CD4-positive, alpha-beta T cell treated with Interleukin-4 for 1 hour (primary cell): Measurements from ENCODE around the gene DXO.
"Not testable (repeated sequence)": the region's sequence is repeated elsewhere in the genome, so short reads cannot be mapped to it uniquely, and the experiment has no call there.

Experiments used
- DNase-seq, 2 donors: peaks; one replicate each; pipeline ENCODE4 v3.0.0-alpha.2; 2020 to 2022

The DXO gene

GRCh38 chr6:31954511-31954910 is 17.4 kb downstream of the DXO start:
- DNase-seq = no peak

GRCh38 chr6:31952890-31953289 is 19.0 kb downstream of the DXO start:
- no peak for DNase-seq

DNA sequence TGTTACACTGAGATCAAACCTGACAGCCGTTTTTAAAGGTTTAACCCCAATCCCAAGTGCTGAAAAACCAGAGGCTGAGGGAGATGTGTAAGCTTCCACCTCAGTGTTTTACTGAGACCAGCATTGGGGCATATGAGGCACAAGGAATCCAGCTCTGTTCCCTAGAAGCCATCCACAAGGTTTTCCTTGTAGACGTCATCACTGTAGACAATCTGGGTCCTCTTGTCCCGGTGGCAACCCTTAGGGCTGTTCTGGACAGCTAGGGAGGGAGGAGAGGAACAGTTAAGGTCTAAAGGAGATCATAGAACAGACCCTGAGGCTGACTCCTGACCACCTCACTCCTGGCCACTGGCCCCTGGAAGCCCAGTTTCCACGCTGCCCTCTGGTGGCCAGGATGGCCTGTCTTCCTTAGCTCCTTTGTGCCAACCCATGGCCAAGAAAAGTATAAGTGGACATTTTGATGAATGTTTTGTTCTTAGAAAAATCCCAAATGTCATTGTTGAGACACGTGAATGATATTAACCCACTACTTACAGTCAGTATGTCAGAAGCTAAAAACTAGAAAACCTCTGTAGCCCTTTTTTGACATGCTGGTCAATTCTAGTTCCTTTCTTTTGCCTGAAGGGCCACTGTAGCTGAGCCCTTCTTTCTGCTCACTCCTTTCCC is 19.7 kb downstream of the DXO start:
- peak; percentile 43 to 45 for DNase-seq

DNA sequence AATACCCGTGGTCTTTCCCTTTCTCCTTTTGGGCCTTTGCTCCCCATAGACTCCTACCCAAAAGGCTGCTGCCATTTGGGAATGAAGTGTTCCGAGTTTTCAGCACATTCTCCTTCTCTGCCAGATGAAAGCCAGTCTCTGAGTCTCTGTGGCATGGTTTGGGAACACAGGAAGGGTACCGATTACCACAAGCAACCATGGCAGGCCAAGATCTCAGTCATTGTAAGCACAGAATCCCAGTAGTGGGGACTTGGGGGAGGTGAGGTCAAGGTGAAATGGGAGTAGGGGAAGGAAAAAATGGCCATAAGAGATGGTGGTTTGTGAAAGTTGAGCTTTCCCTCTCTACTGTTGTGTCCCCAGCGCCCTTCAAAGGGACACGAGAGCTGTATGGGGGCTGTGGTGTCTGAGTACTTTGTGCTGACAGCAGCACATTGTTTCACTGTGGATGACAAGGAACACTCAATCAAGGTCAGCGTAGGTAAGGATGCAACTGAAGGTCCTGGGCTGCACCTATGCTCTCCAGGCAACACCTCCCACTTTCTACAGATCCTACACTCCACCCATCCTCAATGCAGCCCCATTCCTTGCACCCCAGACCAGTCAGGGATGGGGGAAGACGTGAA is 21.9 kb downstream of the DXO start:
- DNase-seq = no peak

- no peak for DNase-seq
Observed at GRCh38 chr6:31948753-31949413, 23.1 kb downstream of the DXO start.

- DNase-seq = no peak
Observed at GRCh38 chr6:31948306-31948705, 23.6 kb downstream of the DXO start.

- no peak for DNase-seq
Observed at GRCh38 chr6:31947864-31948263, 24.1 kb downstream of the DXO start.

DNA sequence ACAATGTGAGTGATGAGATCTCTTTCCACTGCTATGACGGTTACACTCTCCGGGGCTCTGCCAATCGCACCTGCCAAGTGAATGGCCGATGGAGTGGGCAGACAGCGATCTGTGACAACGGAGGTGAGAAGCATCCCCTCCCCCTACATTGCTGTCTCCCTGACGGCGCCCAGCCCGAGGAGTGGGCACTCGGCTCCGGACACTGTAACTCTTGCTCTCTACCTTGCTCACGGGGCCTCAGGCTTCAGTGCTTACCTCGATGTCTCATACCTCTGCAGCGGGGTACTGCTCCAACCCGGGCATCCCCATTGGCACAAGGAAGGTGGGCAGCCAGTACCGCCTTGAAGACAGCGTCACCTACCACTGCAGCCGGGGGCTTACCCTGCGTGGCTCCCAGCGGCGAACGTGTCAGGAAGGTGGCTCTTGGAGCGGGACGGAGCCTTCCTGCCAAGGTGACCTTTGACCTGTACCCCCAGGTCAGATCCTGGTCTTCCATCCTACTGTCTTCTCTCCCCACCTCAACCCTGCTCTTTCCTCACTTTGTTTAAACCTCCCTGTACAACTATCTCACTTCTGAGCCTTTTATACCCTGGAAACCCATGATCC is 24.8 kb downstream of the DXO start:
- DNase-seq = no peak

DNA sequence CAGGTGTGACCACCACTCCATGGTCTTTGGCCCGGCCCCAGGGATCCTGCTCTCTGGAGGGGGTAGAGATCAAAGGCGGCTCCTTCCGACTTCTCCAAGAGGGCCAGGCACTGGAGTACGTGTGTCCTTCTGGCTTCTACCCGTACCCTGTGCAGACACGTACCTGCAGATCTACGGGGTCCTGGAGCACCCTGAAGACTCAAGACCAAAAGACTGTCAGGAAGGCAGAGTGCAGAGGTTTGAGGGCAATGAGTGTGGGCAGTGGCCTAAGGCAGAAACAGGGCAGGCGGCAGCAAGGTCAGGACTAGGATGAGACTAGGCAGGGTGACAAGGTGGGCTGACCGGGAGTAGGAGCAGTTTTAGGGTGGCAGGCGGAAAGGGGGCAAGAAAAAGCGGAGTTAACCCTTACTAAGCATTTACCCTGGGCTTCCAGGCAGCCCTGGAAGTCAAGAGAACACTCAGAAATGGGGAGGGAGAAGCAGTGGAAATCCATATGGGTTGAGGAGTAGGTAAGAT is 25.5 kb downstream of the DXO start:
- DNase-seq = no peak

- no peak for DNase-seq
Observed at GRCh38 chr6:31945507-31946369, 26.2 kb downstream of the DXO start, which contains the start of gene CFB. CFB (plus strand) TSS chr6:31946095; CDS start chr6:31946222, 127 bp downstream.

GRCh38 chr6:31945154-31945506 is 26.8 kb downstream of the DXO start:
- no peak for DNase-seq

DNA sequence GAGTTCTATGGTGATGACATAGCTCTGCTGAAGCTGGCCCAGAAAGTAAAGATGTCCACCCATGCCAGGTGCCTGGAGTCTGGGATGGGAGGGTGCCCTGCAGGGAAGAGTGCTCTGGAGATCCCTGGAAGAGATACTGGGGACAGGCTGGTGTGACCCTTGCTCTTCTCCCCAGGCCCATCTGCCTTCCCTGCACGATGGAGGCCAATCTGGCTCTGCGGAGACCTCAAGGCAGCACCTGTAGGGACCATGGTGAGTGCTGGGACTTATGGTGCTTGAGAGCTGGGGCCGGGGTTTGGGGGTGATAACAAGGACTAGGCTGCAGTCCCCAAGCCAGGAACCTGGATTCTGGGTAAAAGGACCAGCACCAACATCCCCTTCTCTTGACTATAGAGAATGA is 28.2 kb downstream of the DXO start:
- no peak for DNase-seq

DNA sequence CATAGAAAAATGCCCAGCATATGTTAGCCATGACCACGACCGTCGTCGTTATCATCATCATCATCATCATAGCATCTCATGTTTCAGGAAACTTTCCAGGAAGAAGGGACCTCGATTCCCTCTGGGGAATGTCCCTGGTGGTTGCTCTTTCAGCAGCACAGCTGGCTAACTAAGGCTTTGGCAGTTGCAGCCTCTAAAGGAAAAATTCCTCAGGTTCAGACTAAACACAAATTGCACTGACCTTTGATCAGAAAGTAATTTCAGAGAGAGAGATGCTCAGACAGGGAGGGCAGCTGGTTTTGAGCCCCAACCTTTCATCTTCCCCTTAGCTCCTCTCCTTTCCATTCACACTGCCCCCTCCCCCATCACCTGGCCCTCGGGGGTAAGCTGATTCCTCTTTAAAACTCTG is 31.7 kb downstream of the DXO start:
- no peak for DNase-seq

- DNase-seq = no peak
Observed at GRCh38 chr6:31935823-31936222, 36.1 kb downstream of the DXO start.

DNA sequence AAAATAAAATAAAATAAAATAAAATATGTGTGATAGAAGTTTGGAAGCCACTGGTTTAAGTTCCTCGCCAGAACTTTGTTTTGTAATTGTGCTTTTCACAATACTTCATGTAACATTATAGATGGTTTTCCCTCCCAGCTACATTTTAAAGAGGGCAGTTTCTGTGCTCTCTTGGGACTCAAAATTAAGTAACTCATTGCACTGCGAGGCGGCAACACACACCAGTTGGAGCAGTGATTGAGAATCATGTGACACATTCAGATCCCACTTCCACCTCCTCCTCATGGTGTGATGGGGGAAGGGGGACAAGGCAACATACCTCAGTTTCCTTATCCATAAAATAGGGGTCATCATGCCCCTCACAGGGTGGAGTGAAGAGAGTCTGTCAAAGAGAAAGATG is 36.9 kb downstream of the DXO start:
- DNase-seq = no peak

GRCh38 chr6:31933537-31933936 is 38.4 kb downstream of the DXO start:
- no peak for DNase-seq

DNA sequence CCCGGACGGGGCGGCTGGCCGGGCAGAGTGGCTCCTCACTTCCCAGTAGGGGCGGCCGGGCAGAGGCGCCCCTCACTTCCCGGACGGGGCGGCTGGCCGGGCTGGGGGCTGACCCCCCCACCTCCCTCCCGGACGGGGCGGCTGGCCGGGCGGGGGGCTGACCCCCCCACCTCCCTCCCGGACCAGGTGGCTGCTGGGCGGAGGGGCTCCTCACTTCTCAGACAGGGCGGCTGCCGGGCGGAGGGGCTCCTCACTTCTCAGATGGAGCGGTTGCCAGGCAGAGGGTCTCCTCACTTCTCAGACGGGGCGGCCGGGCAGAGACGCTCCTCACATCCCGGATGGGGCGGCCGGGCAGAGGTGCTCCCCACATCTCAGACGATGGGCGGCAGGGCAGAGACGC is 39.8 kb downstream of the DXO start:
- not testable (repeated sequence) for DNase-seq

DNA sequence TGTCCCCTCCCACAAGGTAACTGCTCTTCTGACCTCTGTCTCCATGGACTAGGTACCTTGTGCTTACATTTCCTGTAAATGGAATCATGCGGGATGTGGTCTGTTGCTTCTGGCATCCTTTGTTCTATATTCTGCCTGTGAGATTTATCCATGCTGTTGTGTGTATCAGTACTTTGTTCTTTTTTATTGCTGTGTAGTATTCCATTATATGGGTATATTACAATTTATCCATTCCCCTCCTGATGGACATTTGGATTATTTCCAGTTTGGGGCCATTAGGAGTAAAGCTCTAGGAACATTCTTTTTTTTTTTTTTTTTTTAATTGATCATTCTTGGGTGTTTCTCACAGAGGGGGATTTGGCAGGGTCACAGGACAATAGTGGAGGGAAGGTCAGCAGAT is 41.0 kb downstream of the DXO start:
- DNase-seq = no peak

GRCh38 chr6:31928672-31928939 is 43.3 kb downstream of the DXO start:
- no peak for DNase-seq

GRCh38 chr6:31927863-31928671 is 43.9 kb downstream of the DXO start:
- no peak for DNase-seq

GRCh38 chr6:31927242-31927862 is 44.6 kb downstream of the DXO start, which contains the start of gene C2:
C2 (plus strand) TSS chr6:31927717; CDS start chr6:31927753, 36 bp downstream.
- no peak for DNase-seq

- peak in 1 of 2 donors; percentile 19 for DNase-seq
Observed at GRCh38 chr6:31922942-31923341, 49.0 kb downstream of the DXO start.
